H9 (cell line): ENCODE data around the gene SPRYD3. TPM values are rescaled to one million over a fixed set of nuclear protein-coding genes. Genes with fewer than 3 reads are reported as not detected.
A peak's percentile ranks its signal among the peaks of the same experiment; 100 is the strongest.
"Not testable (repeated sequence)": the region's sequence is repeated elsewhere in the genome, so short reads cannot be mapped to it uniquely, and the experiment has no call there.

ENCODE experiments used
- DNase-seq: peaks from one replicate; pipeline ENCODE4 v3.0.0-alpha.2; 2017
- H2AFZ ChIP-seq: one replicate; pipeline ENCODE4 v1.6.1; 2013; ENCODE audit warnings: mild to moderate bottlenecking, low read length, control low read depth, moderate library complexity
- H2AK5ac ChIP-seq: 2 replicates; pipeline ENCODE4 v1.6.1; 2013; ENCODE audit warnings: low read length, control low read depth, mixed read lengths; ENCODE audit not compliant: insufficient read length
- H2BK120ac ChIP-seq: one replicate; pipeline ENCODE4 v1.6.1; 2013; ENCODE audit warnings: low read depth, mild to moderate bottlenecking, low read length, control low read depth, inconsistent platforms; ENCODE audit not compliant: poor library complexity, severe bottlenecking
- H2BK12ac ChIP-seq: 2 replicates; pipeline ENCODE4 v1.6.1; 2013; ENCODE audit warnings: low read length, control low read depth, mixed read lengths, low read depth; ENCODE audit not compliant: insufficient read length
- H2BK15ac ChIP-seq: 2 replicates; pipeline ENCODE4 v1.6.1; 2013; ENCODE audit warnings: low read depth, low read length, control low read depth
- H2BK20ac ChIP-seq: one replicate; pipeline ENCODE4 v1.6.1; 2013; ENCODE audit warnings: low read depth, mild to moderate bottlenecking, low read length, control low read depth, inconsistent platforms; ENCODE audit not compliant: poor library complexity, severe bottlenecking
- H2BK5ac ChIP-seq: 2 replicates; pipeline ENCODE4 v1.6.1; 2013; ENCODE audit warnings: low read length, control low read depth, mixed read lengths; ENCODE audit not compliant: insufficient read length
- H3K14ac ChIP-seq: 2 replicates; pipeline ENCODE4 v1.6.1; 2013; ENCODE audit warnings: low read length, control low read depth; ENCODE audit not compliant: insufficient read depth
- H3K18ac ChIP-seq: 2 replicates; pipeline ENCODE4 v1.6.1; 2013; ENCODE audit warnings: low read depth, mild to moderate bottlenecking, mixed read lengths, low read length, control low read depth; ENCODE audit not compliant: insufficient read length
- H3K23ac ChIP-seq: 2 replicates; pipeline ENCODE4 v1.6.1; 2013; ENCODE audit warnings: low read length, control low read depth, mixed read lengths, low read depth; ENCODE audit not compliant: insufficient read length
- H3K23me2 ChIP-seq: 2 replicates; pipeline ENCODE4 v1.6.1; 2013; ENCODE audit warnings: low read depth, mild to moderate bottlenecking, mixed read lengths, low read length, control low read depth; ENCODE audit not compliant: insufficient read length, poor library complexity, severe bottlenecking
- H3K27ac ChIP-seq: 2 replicates; pipeline ENCODE4 v1.5.1; 2013; ENCODE audit warnings: low read length, control low read depth, mixed read lengths, low read depth; ENCODE audit not compliant: insufficient read length
- H3K27me3 ChIP-seq: 2 replicates; pipeline ENCODE4 v1.6.1; 2013; ENCODE audit warnings: low read length, control low read depth, inconsistent platforms; ENCODE audit not compliant: insufficient read depth
- H3K4ac ChIP-seq: 2 replicates; pipeline ENCODE4 v1.6.1; 2013; ENCODE audit warnings: low read depth, mild to moderate bottlenecking, control low read depth, inconsistent platforms, low read length, moderate library complexity
- H3K4me1 ChIP-seq: 2 replicates; pipeline ENCODE4 v1.6.1; 2013; ENCODE audit warnings: low read length, control low read depth, inconsistent platforms; ENCODE audit not compliant: insufficient read depth
- H3K4me2 ChIP-seq: 2 replicates; pipeline ENCODE4 v1.6.1; 2013; ENCODE audit warnings: low read length, control low read depth, mixed read lengths; ENCODE audit not compliant: insufficient read length, insufficient read depth
- H3K56ac ChIP-seq: 2 replicates; pipeline ENCODE4 v1.6.1; 2013; ENCODE audit warnings: low read depth, mild to moderate bottlenecking, mixed read lengths, low read length, control low read depth; ENCODE audit not compliant: insufficient read length
- H3K79me1 ChIP-seq: 2 replicates; pipeline ENCODE4 v1.6.1; 2013; ENCODE audit warnings: low read depth, mild to moderate bottlenecking, moderate library complexity, low read length, control low read depth, inconsistent platforms; ENCODE audit not compliant: insufficient read depth, poor library complexity, severe bottlenecking
- H3K79me2 ChIP-seq: 2 replicates; pipeline ENCODE4 v1.6.1; 2013; ENCODE audit warnings: low read length, control low read depth, inconsistent platforms; ENCODE audit not compliant: insufficient read depth
- H3K9ac ChIP-seq: 2 replicates; pipeline ENCODE4 v1.6.1; 2013; ENCODE audit warnings: low read length, control low read depth, mixed read lengths; ENCODE audit not compliant: insufficient read length; ENCODE audit errors: extremely low read depth
- H3K9me3 ChIP-seq: one replicate; pipeline ENCODE4 v1.6.1; 2013; ENCODE audit warnings: low read depth, low read length, inconsistent platforms; ENCODE audit not compliant: control insufficient read depth
- H3T11ph ChIP-seq: one replicate; pipeline ENCODE4 v1.6.1; 2013; ENCODE audit warnings: mild to moderate bottlenecking, low read length, control low read depth, inconsistent platforms
- H4K20me1 ChIP-seq: one replicate; pipeline ENCODE4 v1.6.1; 2013; ENCODE audit not compliant: control insufficient read depth, insufficient read length, insufficient read depth
- H4K5ac ChIP-seq: 2 replicates; pipeline ENCODE4 v1.6.1; 2013; ENCODE audit warnings: low read depth, mild to moderate bottlenecking, mixed read lengths, low read length, control low read depth; ENCODE audit not compliant: insufficient read length
- H4K8ac ChIP-seq: replicated peaks from 2 replicates; pipeline ENCODE4 v1.6.1; 2013; ENCODE audit warnings: low read length, control low read depth, mixed read lengths, low read depth; ENCODE audit not compliant: insufficient read length
- H4K91ac ChIP-seq: 2 replicates; pipeline ENCODE4 v1.6.1; 2013; ENCODE audit warnings: low read depth, mild to moderate bottlenecking, moderate library complexity, mixed read lengths, low read length, control low read depth; ENCODE audit not compliant: insufficient read length
- H3K27ac Mint-ChIP-seq, 3 experiments: 2 replicates in 2 of 3; 3 replicates in 1 of 3; pipeline ENCODE4 v1.8.0; 2020 to 2021; ENCODE audit warnings: mixed read lengths in 3 of 3, mild to moderate bottlenecking in 1 of 3, moderate library complexity in 1 of 3
- H3K27me3 Mint-ChIP-seq: 2 replicates; pipeline ENCODE4 v1.8.0; 2021; ENCODE audit warnings: low read depth, mild to moderate bottlenecking, moderate library complexity, mixed read lengths
- H3K36me3 Mint-ChIP-seq, 3 experiments: 2 replicates in 2 of 3; 3 replicates in 1 of 3; pipeline ENCODE4 v1.8.0; 2020 to 2021; ENCODE audit warnings: low read depth in 3 of 3, mixed read lengths in 3 of 3; ENCODE audit not compliant: insufficient read depth in 1 of 3
- H3K4me1 Mint-ChIP-seq, 2 experiments: 2 replicates each; pipeline ENCODE4 v1.8.0; 2020; ENCODE audit warnings: mixed read lengths in 2 of 2
- H3K4me3 Mint-ChIP-seq, 2 experiments: 2 replicates in 1 of 2; 3 replicates in 1 of 2; pipeline ENCODE4 v1.8.0; 2020 to 2021; ENCODE audit warnings: mild to moderate bottlenecking in 2 of 2, mixed read lengths in 2 of 2, moderate library complexity in 1 of 2
- H3K9me3 Mint-ChIP-seq, 2 experiments: 2 replicates in 1 of 2; 3 replicates in 1 of 2; pipeline ENCODE4 v1.8.0; 2020; ENCODE audit warnings: mild to moderate bottlenecking in 2 of 2, mixed read lengths in 2 of 2, moderate library complexity in 1 of 2
- WGBS: extraction: QIAGEN DNeasy Blood & Tissue Kit; methylation state at CpG from one replicate; pipeline ENCODE4 v1.1.7; 2013; ENCODE audit warnings: missing lambda C conversion rate, low lambda C conversion rate, mixed read lengths; ENCODE audit not compliant: insufficient read length; ENCODE audit errors: extremely low coverage; 5-methylcytosine and 5-hydroxymethylcytosine counted together
- total RNA-seq: library from RNA; stranded (reverse); gene quantifications from 2 replicates; pipeline ENCODE4 v1.2.1, GENCODE V29; 2021
- TF ChIP-seq, protein P1 (sequence below): fragments of 200-600 bp; sonication (generic); conservative IDR thresholded peaks from 3 replicates; pipeline ENCODE4 v1.8.0; 2021; ENCODE audit warnings: antibody characterized with exemption, mild to moderate bottlenecking

The SPRYD3 gene
- total RNA-seq, 1 experiment from 2014 or later = 6.5 TPM

DNA sequence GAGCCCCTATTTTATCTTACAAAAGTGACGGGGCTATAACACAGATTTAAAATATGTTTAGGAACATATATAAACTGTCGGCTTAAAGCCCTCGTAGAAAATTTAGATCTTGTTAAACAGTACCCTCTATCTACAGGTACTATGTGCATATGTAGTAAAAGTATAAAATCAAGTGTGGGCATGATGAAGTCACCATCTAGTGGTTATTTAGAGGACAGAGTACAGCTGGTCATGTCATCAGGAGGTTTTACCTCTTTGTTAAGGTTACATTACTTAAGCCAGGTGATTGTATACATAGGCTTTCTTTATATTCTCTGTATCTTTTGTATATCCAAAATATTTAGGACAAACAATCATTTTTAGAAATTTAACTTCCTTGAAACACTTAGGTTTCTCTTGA lies 47.6 kb downstream of the SPRYD3 start:
- Mint-ChIP-seq H3K27ac (no peak overlapping the region), H3K9me3 (no peaks in the 10 kb centered on the region), H3K4me3 (no peak overlapping the region), H3K4me1 (no peaks in the 10 kb centered on the region), H3K27me3 (no peaks in the 10 kb centered on the region), H3K36me3 (peaks cover 68 to 91% (median 85%) of the 10 kb centered on the region in 3 experiments)
- no peak overlapping the region for H3K14ac ChIP-seq
- H2BK20ac ChIP-seq = no peak overlapping the region
- H2BK12ac ChIP-seq = no peak overlapping the region
- H2BK15ac ChIP-seq = no peak overlapping the region
- H3K27me3 ChIP-seq = no peaks in the 10 kb centered on the region
- no peak overlapping the region for H3K4me2 ChIP-seq
- H3K18ac ChIP-seq = no peak overlapping the region
- TF ChIP-seq, protein P1, sequence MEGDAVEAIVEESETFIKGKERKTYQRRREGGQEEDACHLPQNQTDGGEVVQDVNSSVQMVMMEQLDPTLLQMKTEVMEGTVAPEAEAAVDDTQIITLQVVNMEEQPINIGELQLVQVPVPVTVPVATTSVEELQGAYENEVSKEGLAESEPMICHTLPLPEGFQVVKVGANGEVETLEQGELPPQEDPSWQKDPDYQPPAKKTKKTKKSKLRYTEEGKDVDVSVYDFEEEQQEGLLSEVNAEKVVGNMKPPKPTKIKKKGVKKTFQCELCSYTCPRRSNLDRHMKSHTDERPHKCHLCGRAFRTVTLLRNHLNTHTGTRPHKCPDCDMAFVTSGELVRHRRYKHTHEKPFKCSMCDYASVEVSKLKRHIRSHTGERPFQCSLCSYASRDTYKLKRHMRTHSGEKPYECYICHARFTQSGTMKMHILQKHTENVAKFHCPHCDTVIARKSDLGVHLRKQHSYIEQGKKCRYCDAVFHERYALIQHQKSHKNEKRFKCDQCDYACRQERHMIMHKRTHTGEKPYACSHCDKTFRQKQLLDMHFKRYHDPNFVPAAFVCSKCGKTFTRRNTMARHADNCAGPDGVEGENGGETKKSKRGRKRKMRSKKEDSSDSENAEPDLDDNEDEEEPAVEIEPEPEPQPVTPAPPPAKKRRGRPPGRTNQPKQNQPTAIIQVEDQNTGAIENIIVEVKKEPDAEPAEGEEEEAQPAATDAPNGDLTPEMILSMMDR = 0 out of 3 replicates have a peak, but pooled peaks have one; percentile 16
- H3K79me1 ChIP-seq = peaks cover 2% of the 10 kb centered on the region
- no peak overlapping the region for H4K91ac ChIP-seq
- H2BK120ac ChIP-seq = no peak overlapping the region
- H3K27ac ChIP-seq = no peak overlapping the region
- no peak overlapping the region for H3K23ac ChIP-seq
- no peaks in the 10 kb centered on the region for H3K79me2 ChIP-seq
- no peaks in the 10 kb centered on the region for H4K20me1 ChIP-seq
- H2AFZ ChIP-seq = no peak overlapping the region
- H3K4me1 ChIP-seq = no peaks in the 10 kb centered on the region
- no peaks in the 10 kb centered on the region for H3K9me3 ChIP-seq
- H3T11ph ChIP-seq = no peak overlapping the region
- H4K8ac ChIP-seq = no peak overlapping the region
- H3K9ac ChIP-seq = no peak overlapping the region
- H2AK5ac ChIP-seq = no peak overlapping the region
- DNase-seq = no peak
- H3K23me2 ChIP-seq = no peaks in the 10 kb centered on the region
- H4K5ac ChIP-seq = no peak overlapping the region
- no peak overlapping the region for H3K56ac ChIP-seq
- no peak overlapping the region for H3K4ac ChIP-seq
- WGBS = no CpG with 5 or more reads among the region's 3 CpGs
- H2BK5ac ChIP-seq = no peak overlapping the region

DNA sequence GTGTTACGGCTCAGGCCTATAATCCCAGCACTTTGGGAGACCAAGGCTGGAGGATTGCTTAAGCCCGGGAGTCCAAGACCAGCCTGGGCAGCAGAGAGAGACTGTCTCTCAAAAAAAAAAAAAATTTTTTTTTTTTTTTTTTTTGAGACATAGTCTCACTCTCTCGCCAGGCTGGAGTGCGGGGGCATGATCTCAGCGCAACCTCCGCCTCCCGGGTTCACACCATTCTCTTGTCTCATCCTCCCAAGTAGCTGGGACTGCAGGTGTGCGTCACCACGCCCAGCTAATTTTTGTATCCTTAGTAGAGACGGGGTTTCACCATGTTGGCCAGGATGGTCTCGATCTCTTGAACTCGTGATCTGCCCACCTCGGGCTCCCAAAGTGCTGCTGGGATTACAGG lies 52.2 kb downstream of the SPRYD3 start:
- H2BK15ac ChIP-seq, H4K8ac ChIP-seq, H3K9ac ChIP-seq, H2BK12ac ChIP-seq, H2AK5ac ChIP-seq, H3K23ac ChIP-seq, H3K27me3 Mint-ChIP-seq, H3K79me2 ChIP-seq, H3T11ph ChIP-seq, H3K27ac Mint-ChIP-seq, H3K56ac ChIP-seq, H2BK120ac ChIP-seq, H3K27ac ChIP-seq, H4K91ac ChIP-seq, H3K4ac ChIP-seq, DNase-seq, H3K4me2 ChIP-seq, H3K79me1 ChIP-seq, H3K18ac ChIP-seq, H3K4me3 Mint-ChIP-seq, H3K9me3 ChIP-seq, H3K4me1 ChIP-seq, H2AFZ ChIP-seq, H3K27me3 ChIP-seq, H3K14ac ChIP-seq, H3K4me1 Mint-ChIP-seq, H4K5ac ChIP-seq, H3K23me2 ChIP-seq, H2BK5ac ChIP-seq, H2BK20ac ChIP-seq, H4K20me1 ChIP-seq, H3K9me3 Mint-ChIP-seq: not testable (repeated sequence)
- H3K36me3 Mint-ChIP-seq = peaks cover 57 to 89% (median 82%) of the 10 kb centered on the region in 3 experiments
- WGBS = no CpG with 5 or more reads among the region's 13 CpGs
